MM.1S (cell line): ENCODE measurements around the gene KDM4B.
"Not testable (repeated sequence)": the region's sequence is repeated elsewhere in the genome, so short reads cannot be mapped to it uniquely, and the experiment has no call there.

Experiments
- DNase-seq: peaks from one replicate; pipeline ENCODE4 v3.0.0-alpha.2; 2015
- H2AFZ ChIP-seq: fragments of 300-600 bp; sonication (generic); 2 replicates; pipeline ENCODE4 v1.6.0; 2016; ENCODE audit warnings: antibody characterized with exemption, low read length
- H3F3A ChIP-seq: fragments of 300-600 bp; sonication (generic); 2 replicates; pipeline ENCODE4 v1.6.1; 2016; ENCODE audit warnings: mild to moderate bottlenecking, antibody characterized with exemption, low read length, moderate library complexity, mixed read lengths; ENCODE audit not compliant: insufficient read depth
- H3K27ac ChIP-seq: fragments of 300-600 bp; sonication (generic); 2 replicates; pipeline ENCODE4 v1.5.1; 2016; ENCODE audit warnings: mild to moderate bottlenecking, low read length
- H3K27me3 ChIP-seq: fragments of 300-600 bp; sonication (generic); replicated peaks from 2 replicates; pipeline ENCODE4 v1.6.0; 2016; ENCODE audit warnings: low read length; ENCODE audit not compliant: insufficient read depth
- H3K36me3 ChIP-seq: fragments of 300-600 bp; sonication (generic); replicated peaks from 2 replicates; pipeline ENCODE4 v1.6.1; 2016; ENCODE audit warnings: mild to moderate bottlenecking, low read length, mixed read lengths; ENCODE audit not compliant: insufficient read depth
- H3K4me1 ChIP-seq: fragments of 300-600 bp; sonication (generic); 2 replicates; pipeline ENCODE4 v1.6.1; 2016; ENCODE audit warnings: low read length, mixed read lengths
- H3K4me2 ChIP-seq: fragments of 300-600 bp; sonication (generic); 2 replicates; pipeline ENCODE4 v1.6.0; 2016; ENCODE audit warnings: low read depth, low read length
- H3K4me3 ChIP-seq: fragments of 300-600 bp; sonication (generic); 2 replicates; pipeline ENCODE4 v1.5.1; 2016; ENCODE audit warnings: low read length, mixed read lengths
- H3K79me2 ChIP-seq: fragments of 300-600 bp; sonication (generic); 2 replicates; pipeline ENCODE4 v1.6.1; 2016; ENCODE audit warnings: mixed run types, low read length, mixed read lengths
- H3K9ac ChIP-seq: fragments of 300-600 bp; sonication (generic); 2 replicates; pipeline ENCODE4 v1.6.1; 2016; ENCODE audit warnings: low read length, mixed read lengths
- H3K9me2 ChIP-seq: fragments of 300-600 bp; sonication (generic); replicated peaks from 2 replicates; pipeline ENCODE4 v1.6.1; 2016; ENCODE audit warnings: mild to moderate bottlenecking, low read length, mixed read lengths; ENCODE audit not compliant: insufficient read depth
- H3K9me3 ChIP-seq: fragments of 300-600 bp; sonication (generic); replicated peaks from 2 replicates; pipeline ENCODE4 v1.6.1; 2016; ENCODE audit warnings: mild to moderate bottlenecking, low read length, mixed read lengths; ENCODE audit not compliant: insufficient read depth
- H4K20me1 ChIP-seq: fragments of 300-600 bp; sonication (generic); 2 replicates; pipeline ENCODE4 v1.6.1; 2016; ENCODE audit warnings: mild to moderate bottlenecking, low read length, moderate library complexity, mixed read lengths; ENCODE audit not compliant: insufficient read depth
- CTCF ChIP-seq: fragments of 300-600 bp; sonication (generic); IDR thresholded peaks from 2 replicates; pipeline ENCODE4 v1.5.1; 2016; ENCODE audit warnings: antibody characterized with exemption, low read length, mixed read lengths
- EZH2 ChIP-seq: fragments of 300-600 bp; sonication (generic); optimal IDR thresholded peaks from 2 replicates; pipeline ENCODE3; 2017; ENCODE audit warnings: low read depth, mild to moderate bottlenecking, antibody characterized with exemption, low read length, mixed read lengths
- EZH2phosphoT487 ChIP-seq: fragments of 300-600 bp; sonication (generic); IDR thresholded peaks from 2 replicates; pipeline ENCODE4 v1.6.1; 2018; ENCODE audit warnings: antibody characterized with exemption, low read length

The KDM4B gene

DNA sequence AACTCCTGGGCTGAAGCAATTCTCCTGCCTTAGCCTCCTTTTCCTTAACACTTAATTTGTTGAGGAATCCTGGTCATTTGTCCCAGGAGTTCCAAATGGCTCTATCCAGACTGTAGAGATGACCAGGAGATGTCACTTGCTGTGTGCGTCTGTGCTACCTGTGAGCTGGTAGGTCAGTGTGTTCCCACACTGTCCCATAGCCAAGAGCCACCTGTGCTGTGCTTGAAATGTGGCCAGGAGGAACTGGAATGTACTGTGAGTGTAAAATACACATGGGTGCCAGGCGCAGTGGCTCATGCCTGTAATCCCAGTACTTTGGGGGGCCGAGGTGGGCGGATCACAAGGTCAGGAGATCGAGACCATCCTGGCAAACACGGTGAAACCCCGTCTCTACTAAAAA, 29.4 kb upstream of the KDM4B start:
- H3K27me3 ChIP-seq, result no peaks in the 10 kb centered on the region
- H2AFZ ChIP-seq, result no peak overlapping the region
- no peaks in the 10 kb centered on the region for H3K9me2 ChIP-seq
- no peak for DNase-seq
- no peaks in the 10 kb centered on the region for H3K4me1 ChIP-seq
- no peaks in the 10 kb centered on the region for H3K9me3 ChIP-seq
- no peak overlapping the region for H3K4me3 ChIP-seq
- no peak overlapping the region for H3K27ac ChIP-seq
- H3K4me2 ChIP-seq, result no peak overlapping the region
- 0 out of 2 replicates have a peak, but pooled peaks cover 5% of the 10 kb centered on the region for H3F3A ChIP-seq
- peaks cover 53% of the 10 kb centered on the region for H3K79me2 ChIP-seq
- TF ChIP-seq EZH2phosphoT487, result no peak
- no peak for TF ChIP-seq EZH2
- no peak for TF ChIP-seq CTCF
- H3K9ac ChIP-seq, result no peak overlapping the region
- H3K36me3 ChIP-seq, result peaks cover 15% of the 10 kb centered on the region
- peaks cover 2% of the 10 kb centered on the region for H4K20me1 ChIP-seq

DNA sequence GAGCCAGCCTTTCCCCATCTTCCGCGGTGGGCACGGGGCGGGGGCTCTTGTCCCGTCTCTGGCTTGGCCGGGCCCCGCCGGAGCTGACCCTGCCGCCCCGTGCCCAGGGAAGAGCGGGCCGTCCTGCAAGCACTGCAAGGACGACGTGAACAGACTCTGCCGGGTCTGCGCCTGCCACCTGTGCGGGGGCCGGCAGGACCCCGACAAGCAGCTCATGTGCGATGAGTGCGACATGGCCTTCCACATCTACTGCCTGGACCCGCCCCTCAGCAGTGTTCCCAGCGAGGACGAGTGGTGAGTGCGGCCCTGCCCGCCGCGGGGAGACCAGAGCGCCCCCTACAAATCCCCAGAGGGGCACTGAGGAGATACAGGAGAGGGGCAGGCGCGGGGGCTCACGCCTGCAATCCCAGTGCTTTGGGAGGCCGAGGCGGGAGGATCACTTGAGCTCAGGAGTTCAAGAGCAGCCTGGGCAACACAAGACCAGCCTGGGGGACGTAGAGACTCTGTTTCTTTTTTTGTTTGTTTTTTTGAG, 27.2 kb upstream of the KDM4B start:
- DNase-seq, H4K20me1 ChIP-seq, H2AFZ ChIP-seq, H3K27ac ChIP-seq, H3K9me2 ChIP-seq, H3F3A ChIP-seq, H3K9ac ChIP-seq, H3K4me1 ChIP-seq, H3K4me3 ChIP-seq, H3K27me3 ChIP-seq, H3K9me3 ChIP-seq, H3K4me2 ChIP-seq: not testable (repeated sequence)
- Histone ChIP-seq H3K79me2 (peaks cover 43% of the 10 kb centered on the region), H3K36me3 (peaks cover 13% of the 10 kb centered on the region)

GRCh38 chr19:4950650-4951049, 18.3 kb upstream of the KDM4B start:
- not testable (repeated sequence) for DNase-seq, H3K9me2 ChIP-seq, H4K20me1 ChIP-seq, H3K27ac ChIP-seq, H3K9me3 ChIP-seq, H3K27me3 ChIP-seq, H3K36me3 ChIP-seq, H3K79me2 ChIP-seq, H3K4me1 ChIP-seq, H3K4me2 ChIP-seq, H3K9ac ChIP-seq, H3F3A ChIP-seq, H2AFZ ChIP-seq, H3K4me3 ChIP-seq

DNA sequence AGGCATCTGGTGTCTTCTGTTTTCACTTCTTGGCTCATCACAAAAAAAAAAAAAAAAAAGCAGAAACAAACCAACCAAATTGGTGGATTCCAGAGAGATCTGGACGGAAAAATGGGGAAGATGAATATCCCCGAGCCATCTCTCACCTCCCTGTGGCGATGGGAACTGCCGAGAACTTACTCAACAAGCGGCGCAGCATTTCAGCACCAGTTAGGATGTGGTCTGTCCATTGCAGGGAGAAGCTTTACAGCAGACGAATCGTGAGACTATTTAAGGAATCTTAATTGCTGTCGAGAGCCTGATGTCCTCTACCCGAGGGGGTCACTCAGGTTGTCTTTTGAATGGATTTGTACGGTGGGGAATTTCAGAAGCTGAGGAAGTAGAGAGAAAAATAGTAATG, 17.3 kb upstream of the KDM4B start:
- H3K4me2 ChIP-seq, result no peak overlapping the region
- H3K4me1 ChIP-seq, result no peaks in the 10 kb centered on the region
- no peak for DNase-seq
- H2AFZ ChIP-seq, result no peak overlapping the region
- H3K9me3 ChIP-seq, result no peaks in the 10 kb centered on the region
- H3K27ac ChIP-seq, result no peak overlapping the region
- no peak overlapping the region for H3K9ac ChIP-seq
- H3K9me2 ChIP-seq, result no peaks in the 10 kb centered on the region
- H3K27me3 ChIP-seq, result no peaks in the 10 kb centered on the region
- H3K36me3 ChIP-seq, result peaks cover 8% of the 10 kb centered on the region; the same call in 1 of the 2 replicates
- TF ChIP-seq CTCF (no peak), EZH2phosphoT487 (no peak), EZH2 (no peak)
- peaks cover 6% of the 10 kb centered on the region; the same call in 1 of the 2 replicates for H3K79me2 ChIP-seq
- no peak overlapping the region for H3K4me3 ChIP-seq
- no peaks in the 10 kb centered on the region for H4K20me1 ChIP-seq
- H3F3A ChIP-seq, result no peaks in the 10 kb centered on the region
